Trophoblast cell (in vitro differentiated cells and primary cell): ENCODE results near the gene CCZ1.
"Not testable (repeated sequence)": the region's sequence is repeated elsewhere in the genome, so short reads cannot be mapped to it uniquely, and the experiment has no call there.

Experiments used
- DNase-seq, 2 donors: peaks; one replicate each; pipeline ENCODE4 v3.0.0-alpha.2; 2016
- H2AFZ ChIP-seq: 2 replicates; pipeline ENCODE4 v1.6.1; 2013; ENCODE audit warnings: low read length, moderate library complexity, mild to moderate bottlenecking; ENCODE audit not compliant: insufficient read depth, poor library complexity
- H2AK5ac ChIP-seq: 2 replicates; pipeline ENCODE4 v1.6.1; 2013; ENCODE audit warnings: mild to moderate bottlenecking, low read length
- H2BK120ac ChIP-seq: 2 replicates; pipeline ENCODE4 v1.6.1; 2013; ENCODE audit warnings: low read length, mild to moderate bottlenecking, moderate library complexity; ENCODE audit not compliant: insufficient read depth, poor library complexity
- H2BK12ac ChIP-seq: 2 replicates; pipeline ENCODE4 v1.6.1; 2013; ENCODE audit warnings: mild to moderate bottlenecking, low read length, moderate library complexity
- H2BK5ac ChIP-seq: 2 replicates; pipeline ENCODE4 v1.6.1; 2013; ENCODE audit warnings: low read length, low read depth, moderate library complexity, mild to moderate bottlenecking; ENCODE audit not compliant: poor library complexity
- H3K14ac ChIP-seq: 2 replicates; pipeline ENCODE4 v1.6.1; 2013; ENCODE audit warnings: mild to moderate bottlenecking, low read length
- H3K18ac ChIP-seq: 2 replicates; pipeline ENCODE4 v1.6.1; 2013; ENCODE audit warnings: mild to moderate bottlenecking, low read length
- H3K23ac ChIP-seq: 2 replicates; pipeline ENCODE4 v1.6.1; 2013; ENCODE audit warnings: low read length
- H3K27ac ChIP-seq: 2 replicates; pipeline ENCODE4 v1.5.1; 2013; ENCODE audit warnings: low read depth, mild to moderate bottlenecking, inconsistent platforms, low read length, moderate library complexity
- H3K27me3 ChIP-seq: 2 replicates; pipeline ENCODE4 v1.6.1; 2013; ENCODE audit warnings: inconsistent platforms, mild to moderate bottlenecking, low read length, moderate library complexity; ENCODE audit not compliant: insufficient read depth
- H3K36me3 ChIP-seq, 2 experiments: 1 replicate in 1 of 2; 2 replicates in 1 of 2; pipeline ENCODE4 v1.6.1; 2013; ENCODE audit warnings: low read length in 2 of 2, mild to moderate bottlenecking in 2 of 2, moderate library complexity in 1 of 2; ENCODE audit not compliant: insufficient read depth in 2 of 2, control insufficient read depth in 1 of 2
- H3K4ac ChIP-seq: 2 replicates; pipeline ENCODE4 v1.6.1; 2013; ENCODE audit warnings: low read depth, mild to moderate bottlenecking, low read length, moderate library complexity
- H3K4me1 ChIP-seq, 2 experiments: 1 replicate in 1 of 2; 2 replicates in 1 of 2; pipeline ENCODE4 v1.6.1; 2013; ENCODE audit warnings: low read length in 2 of 2, mild to moderate bottlenecking in 2 of 2, moderate library complexity in 1 of 2; ENCODE audit not compliant: insufficient read depth in 2 of 2, control insufficient read depth in 1 of 2
- H3K4me2 ChIP-seq: 2 replicates; pipeline ENCODE4 v1.6.1; 2013; ENCODE audit warnings: inconsistent platforms, mild to moderate bottlenecking, low read length, moderate library complexity
- H3K4me3 ChIP-seq: 2 replicates; pipeline ENCODE4 v1.5.1; 2013; ENCODE audit warnings: mild to moderate bottlenecking, low read depth, low read length, inconsistent platforms
- H3K79me1 ChIP-seq: one replicate; pipeline ENCODE4 v1.6.1; 2013; ENCODE audit warnings: low read length
- H3K79me2 ChIP-seq: 2 replicates; pipeline ENCODE4 v1.6.1; 2013; ENCODE audit warnings: low read length, mild to moderate bottlenecking; ENCODE audit not compliant: control insufficient read depth, insufficient read depth, poor library complexity
- H3K9ac ChIP-seq: 2 replicates; pipeline ENCODE4 v1.6.1; 2013; ENCODE audit warnings: mild to moderate bottlenecking, low read length
- H3K9me3 ChIP-seq: 2 replicates; pipeline ENCODE4 v1.6.1; 2013; ENCODE audit warnings: low read depth, mild to moderate bottlenecking, control low read depth, inconsistent platforms, low read length; ENCODE audit not compliant: insufficient read depth
- H4K12ac ChIP-seq: 2 replicates; pipeline ENCODE4 v1.6.1; 2013; ENCODE audit warnings: low read depth, mild to moderate bottlenecking, low read length, moderate library complexity
- H4K8ac ChIP-seq: 2 replicates; pipeline ENCODE4 v1.6.1; 2013; ENCODE audit warnings: low read depth, mild to moderate bottlenecking, low read length, moderate library complexity
- H4K91ac ChIP-seq: one replicate; pipeline ENCODE4 v1.6.1; 2013; ENCODE audit warnings: low read depth, mild to moderate bottlenecking, low read length, moderate library complexity
- WGBS: extraction: QIAGEN DNeasy Blood & Tissue Kit; methylation state at CpG from one replicate; pipeline ENCODE4 v1.1.7; 2013; ENCODE audit warnings: missing lambda C conversion rate; ENCODE audit not compliant: insufficient read length, insufficient coverage; ENCODE audit errors: extremely low coverage; 5-methylcytosine and 5-hydroxymethylcytosine counted together

CCZ1 gene

GRCh38 chr7:5903002-5903401 is 4.5 kb downstream of the CCZ1 start:
- WGBS: no CpG with 5 or more reads among the region's 6 CpGs
- H3K9me3 ChIP-seq, H3K27me3 ChIP-seq, H2AK5ac ChIP-seq, H3K4me3 ChIP-seq, H3K4me2 ChIP-seq, H2BK5ac ChIP-seq, DNase-seq, H2BK120ac ChIP-seq, H3K79me2 ChIP-seq, H3K18ac ChIP-seq, H3K4ac ChIP-seq, H2BK12ac ChIP-seq, H3K23ac ChIP-seq, H3K14ac ChIP-seq, H3K4me1 ChIP-seq, H3K9ac ChIP-seq, H4K91ac ChIP-seq, H4K8ac ChIP-seq, H3K27ac ChIP-seq, H4K12ac ChIP-seq, H3K79me1 ChIP-seq, H2AFZ ChIP-seq: not testable (repeated sequence)
- H3K36me3 ChIP-seq: peaks cover 6 to 21% of the 10 kb centered on the region in 2 experiments

GRCh38 chr7:5904726-5905125 is 6.2 kb downstream of the CCZ1 start:
- H4K12ac ChIP-seq, H2BK12ac ChIP-seq, DNase-seq, H4K8ac ChIP-seq, H3K4me3 ChIP-seq, H3K18ac ChIP-seq, H2BK5ac ChIP-seq, H3K27me3 ChIP-seq, H2BK120ac ChIP-seq, H3K4me1 ChIP-seq, H3K27ac ChIP-seq, H3K9ac ChIP-seq, H3K79me2 ChIP-seq, H3K14ac ChIP-seq, H3K23ac ChIP-seq, H3K79me1 ChIP-seq, H2AFZ ChIP-seq, H3K4me2 ChIP-seq, H3K4ac ChIP-seq, H3K9me3 ChIP-seq, H4K91ac ChIP-seq, H2AK5ac ChIP-seq: not testable (repeated sequence)
- H3K36me3 ChIP-seq: peaks cover 8 to 23% of the 10 kb centered on the region in 2 experiments
- no CpG with 5 or more reads among the region's 5 CpGs for WGBS

- not testable (repeated sequence) for H2AFZ ChIP-seq, H4K91ac ChIP-seq, H4K12ac ChIP-seq, H2BK120ac ChIP-seq, H3K79me1 ChIP-seq, H3K27me3 ChIP-seq, H3K9me3 ChIP-seq, H2BK5ac ChIP-seq, H3K79me2 ChIP-seq, H3K14ac ChIP-seq, H3K23ac ChIP-seq, H3K18ac ChIP-seq, H2AK5ac ChIP-seq, H2BK12ac ChIP-seq, H3K4me3 ChIP-seq, H3K4ac ChIP-seq, DNase-seq, H3K4me2 ChIP-seq, H4K8ac ChIP-seq, H3K4me1 ChIP-seq, H3K9ac ChIP-seq, H3K27ac ChIP-seq
- H3K36me3 ChIP-seq: peaks cover 12 to 24% of the 10 kb centered on the region in 2 experiments
- WGBS: no CpG with 5 or more reads among the region's 6 CpGs
Observed at GRCh38 chr7:5908835-5909234, 10.3 kb downstream of the CCZ1 start.

- not testable (repeated sequence) for H3K4ac ChIP-seq, H4K91ac ChIP-seq, H3K36me3 ChIP-seq, H2AFZ ChIP-seq, H3K4me1 ChIP-seq, H3K23ac ChIP-seq, H4K12ac ChIP-seq, H3K18ac ChIP-seq, H3K79me1 ChIP-seq, H3K79me2 ChIP-seq, H3K9me3 ChIP-seq, H3K27me3 ChIP-seq, H2BK5ac ChIP-seq, H3K27ac ChIP-seq, H3K4me2 ChIP-seq, DNase-seq, H3K9ac ChIP-seq, H2BK120ac ChIP-seq, H4K8ac ChIP-seq, H2AK5ac ChIP-seq, H3K4me3 ChIP-seq, H2BK12ac ChIP-seq, H3K14ac ChIP-seq
- WGBS: no CpG with 5 or more reads among the region's 6 CpGs
Observed at GRCh38 chr7:5916529-5916928, 18.0 kb downstream of the CCZ1 start.
